HL-60 (cell line): Measurements from ENCODE around the gene MDC1.

Experiments
- GABPA ChIP-seq: IDR thresholded peaks from 2 replicates; pipeline ENCODE4 v1.6.1; 2012; ENCODE audit warnings: low read depth
- POLR2AphosphoS5 ChIP-seq: IDR thresholded peaks from 2 replicates; pipeline ENCODE4 v1.6.1; 2012; ENCODE audit warnings: low read depth
- TF ChIP-seq, protein P1 (sequence below): IDR thresholded peaks from one replicate; pipeline ENCODE4 v1.5.1; 2011; ENCODE audit warnings: low read length, control low read depth, inconsistent platforms; ENCODE audit not compliant: insufficient read depth
- TF ChIP-seq, protein P2 (sequence below): IDR thresholded peaks from 2 replicates; pipeline ENCODE4 v1.6.1; 2012; ENCODE audit warnings: low read depth; ENCODE audit not compliant: insufficient replicate concordance

- TF ChIP-seq, protein P1, sequence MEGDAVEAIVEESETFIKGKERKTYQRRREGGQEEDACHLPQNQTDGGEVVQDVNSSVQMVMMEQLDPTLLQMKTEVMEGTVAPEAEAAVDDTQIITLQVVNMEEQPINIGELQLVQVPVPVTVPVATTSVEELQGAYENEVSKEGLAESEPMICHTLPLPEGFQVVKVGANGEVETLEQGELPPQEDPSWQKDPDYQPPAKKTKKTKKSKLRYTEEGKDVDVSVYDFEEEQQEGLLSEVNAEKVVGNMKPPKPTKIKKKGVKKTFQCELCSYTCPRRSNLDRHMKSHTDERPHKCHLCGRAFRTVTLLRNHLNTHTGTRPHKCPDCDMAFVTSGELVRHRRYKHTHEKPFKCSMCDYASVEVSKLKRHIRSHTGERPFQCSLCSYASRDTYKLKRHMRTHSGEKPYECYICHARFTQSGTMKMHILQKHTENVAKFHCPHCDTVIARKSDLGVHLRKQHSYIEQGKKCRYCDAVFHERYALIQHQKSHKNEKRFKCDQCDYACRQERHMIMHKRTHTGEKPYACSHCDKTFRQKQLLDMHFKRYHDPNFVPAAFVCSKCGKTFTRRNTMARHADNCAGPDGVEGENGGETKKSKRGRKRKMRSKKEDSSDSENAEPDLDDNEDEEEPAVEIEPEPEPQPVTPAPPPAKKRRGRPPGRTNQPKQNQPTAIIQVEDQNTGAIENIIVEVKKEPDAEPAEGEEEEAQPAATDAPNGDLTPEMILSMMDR, result no peak
- TF ChIP-seq POLR2AphosphoS5, result no peak
- TF ChIP-seq, protein P2, sequence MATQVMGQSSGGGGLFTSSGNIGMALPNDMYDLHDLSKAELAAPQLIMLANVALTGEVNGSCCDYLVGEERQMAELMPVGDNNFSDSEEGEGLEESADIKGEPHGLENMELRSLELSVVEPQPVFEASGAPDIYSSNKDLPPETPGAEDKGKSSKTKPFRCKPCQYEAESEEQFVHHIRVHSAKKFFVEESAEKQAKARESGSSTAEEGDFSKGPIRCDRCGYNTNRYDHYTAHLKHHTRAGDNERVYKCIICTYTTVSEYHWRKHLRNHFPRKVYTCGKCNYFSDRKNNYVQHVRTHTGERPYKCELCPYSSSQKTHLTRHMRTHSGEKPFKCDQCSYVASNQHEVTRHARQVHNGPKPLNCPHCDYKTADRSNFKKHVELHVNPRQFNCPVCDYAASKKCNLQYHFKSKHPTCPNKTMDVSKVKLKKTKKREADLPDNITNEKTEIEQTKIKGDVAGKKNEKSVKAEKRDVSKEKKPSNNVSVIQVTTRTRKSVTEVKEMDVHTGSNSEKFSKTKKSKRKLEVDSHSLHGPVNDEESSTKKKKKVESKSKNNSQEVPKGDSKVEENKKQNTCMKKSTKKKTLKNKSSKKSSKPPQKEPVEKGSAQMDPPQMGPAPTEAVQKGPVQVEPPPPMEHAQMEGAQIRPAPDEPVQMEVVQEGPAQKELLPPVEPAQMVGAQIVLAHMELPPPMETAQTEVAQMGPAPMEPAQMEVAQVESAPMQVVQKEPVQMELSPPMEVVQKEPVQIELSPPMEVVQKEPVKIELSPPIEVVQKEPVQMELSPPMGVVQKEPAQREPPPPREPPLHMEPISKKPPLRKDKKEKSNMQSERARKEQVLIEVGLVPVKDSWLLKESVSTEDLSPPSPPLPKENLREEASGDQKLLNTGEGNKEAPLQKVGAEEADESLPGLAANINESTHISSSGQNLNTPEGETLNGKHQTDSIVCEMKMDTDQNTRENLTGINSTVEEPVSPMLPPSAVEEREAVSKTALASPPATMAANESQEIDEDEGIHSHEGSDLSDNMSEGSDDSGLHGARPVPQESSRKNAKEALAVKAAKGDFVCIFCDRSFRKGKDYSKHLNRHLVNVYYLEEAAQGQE, result no peak
- no peak for TF ChIP-seq GABPA
Measured at GRCh38 chr6:30741063-30741779, 24.1 kb upstream of the MDC1 start.
